PC-9 (cell line): Measurements from ENCODE around the gene MCRIP1. TPM values are rescaled to one million over a fixed set of nuclear protein-coding genes. Genes with fewer than 3 reads are reported as not detected.

Source experiments
- BruUV-seq: library from RNA; stranded (reverse); fragments of 400-500 nt; replicated peaks from 2 replicates; lab custom pipeline; 2021; lab: Mats Ljungman, UMichigan
- CTCF ChIA-PET: fragments of 300-600 bp; sonication (Branson Sonifier 250); formaldehyde crosslinking; loops from one replicate; lab custom pipeline; 2022; ENCODE audit warnings: antibody characterized with exemption; lab: Charles Lee
- POLR2A ChIA-PET: fragments of 300-600 bp; sonication (Branson Sonifier 250); formaldehyde crosslinking; loops from one replicate; lab custom pipeline; 2022; ENCODE audit warnings: antibody characterized with exemption; ENCODE audit not compliant: unreplicated experiment; lab: Charles Lee
- DNase-seq, 2 experiments: peaks; one replicate each; pipeline versions ENCODE4 v3.0.0 to v3.0.0-alpha.2; 2015 to 2022; ENCODE audit warnings: mixed read lengths in 1 of 2
- H2AFZ ChIP-seq: fragments of 200-600 bp; sonication (generic); 2 replicates; pipeline ENCODE4 v1.8.1; 2017; ENCODE audit warnings: antibody characterized with exemption
- H3F3A ChIP-seq: fragments of 200-600 bp; sonication (generic); 2 replicates; pipeline ENCODE4 v1.8.1; 2017; ENCODE audit warnings: antibody characterized with exemption, mild to moderate bottlenecking, low read depth; ENCODE audit not compliant: insufficient read depth
- H3K27ac ChIP-seq: fragments of 200-600 bp; sonication (generic); 2 replicates; pipeline ENCODE4 v1.6.1; 2016; ENCODE audit warnings: mixed run types
- H3K27me3 ChIP-seq: fragments of 200-600 bp; sonication (generic); 2 replicates; pipeline ENCODE4 v1.6.1; 2016; ENCODE audit warnings: low read depth, mixed run types; ENCODE audit not compliant: insufficient read depth
- H3K36me3 ChIP-seq: fragments of 200-600 bp; sonication (generic); 2 replicates; pipeline ENCODE4 v1.6.1; 2016; ENCODE audit warnings: low read depth, mixed run types
- H3K4me1 ChIP-seq: fragments of 200-600 bp; sonication (generic); replicated peaks from 2 replicates; pipeline ENCODE4 v1.6.1; 2016; ENCODE audit warnings: mixed run types; ENCODE audit not compliant: insufficient read depth
- H3K4me2 ChIP-seq: fragments of 200-600 bp; sonication (generic); 2 replicates; pipeline ENCODE4 v1.6.1; 2017; ENCODE audit warnings: mixed run types
- H3K4me3 ChIP-seq: fragments of 200-600 bp; sonication (generic); 2 replicates; pipeline ENCODE4 v1.6.1; 2016; ENCODE audit warnings: mixed run types
- H3K79me2 ChIP-seq: fragments of 200-600 bp; sonication (generic); 2 replicates; pipeline ENCODE4 v1.6.1; 2017; ENCODE audit warnings: low read depth, mixed run types
- H3K9me2 ChIP-seq: fragments of 200-600 bp; sonication (generic); 2 replicates; pipeline ENCODE4 v1.8.1; 2017; ENCODE audit warnings: mild to moderate bottlenecking; ENCODE audit not compliant: insufficient read depth
- H3K9me3 ChIP-seq: fragments of 200-600 bp; sonication (generic); 2 replicates; pipeline ENCODE4 v1.8.1; 2016; ENCODE audit warnings: low read depth; ENCODE audit not compliant: insufficient read depth
- H4K20me1 ChIP-seq: fragments of 200-600 bp; sonication (generic); 2 replicates; pipeline ENCODE4 v1.8.1; 2017; ENCODE audit not compliant: insufficient read depth
- EZH2 ChIP-seq: fragments of 200-600 bp; sonication (generic); IDR thresholded peaks from 2 replicates; pipeline ENCODE4 v1.8.0; 2017; ENCODE audit warnings: antibody characterized with exemption, low read depth
- intact Hi-C: fragments of 100-400 bp; cut with micrococcal nuclease; formaldehyde crosslinking; loops from one replicate; pipeline ENCODE4 v1.10.0; 2022; ENCODE audit not compliant: unreplicated experiment
- total RNA-seq: library from RNA; stranded (reverse); gene quantifications from 2 replicates; pipeline ENCODE4 v1.2.3, GENCODE V29; 2021
- TF ChIP-seq, protein P1 (sequence below): fragments of 200-600 bp; sonication (generic); conservative IDR thresholded peaks from 2 replicates; pipeline ENCODE4 v1.6.1; 2017; ENCODE audit warnings: mixed run types, antibody characterized with exemption, mild to moderate bottlenecking, moderate library complexity

Gene MCRIP1
- total RNA-seq, 1 experiment from 2014 or later: 53.8 TPM

DNA sequence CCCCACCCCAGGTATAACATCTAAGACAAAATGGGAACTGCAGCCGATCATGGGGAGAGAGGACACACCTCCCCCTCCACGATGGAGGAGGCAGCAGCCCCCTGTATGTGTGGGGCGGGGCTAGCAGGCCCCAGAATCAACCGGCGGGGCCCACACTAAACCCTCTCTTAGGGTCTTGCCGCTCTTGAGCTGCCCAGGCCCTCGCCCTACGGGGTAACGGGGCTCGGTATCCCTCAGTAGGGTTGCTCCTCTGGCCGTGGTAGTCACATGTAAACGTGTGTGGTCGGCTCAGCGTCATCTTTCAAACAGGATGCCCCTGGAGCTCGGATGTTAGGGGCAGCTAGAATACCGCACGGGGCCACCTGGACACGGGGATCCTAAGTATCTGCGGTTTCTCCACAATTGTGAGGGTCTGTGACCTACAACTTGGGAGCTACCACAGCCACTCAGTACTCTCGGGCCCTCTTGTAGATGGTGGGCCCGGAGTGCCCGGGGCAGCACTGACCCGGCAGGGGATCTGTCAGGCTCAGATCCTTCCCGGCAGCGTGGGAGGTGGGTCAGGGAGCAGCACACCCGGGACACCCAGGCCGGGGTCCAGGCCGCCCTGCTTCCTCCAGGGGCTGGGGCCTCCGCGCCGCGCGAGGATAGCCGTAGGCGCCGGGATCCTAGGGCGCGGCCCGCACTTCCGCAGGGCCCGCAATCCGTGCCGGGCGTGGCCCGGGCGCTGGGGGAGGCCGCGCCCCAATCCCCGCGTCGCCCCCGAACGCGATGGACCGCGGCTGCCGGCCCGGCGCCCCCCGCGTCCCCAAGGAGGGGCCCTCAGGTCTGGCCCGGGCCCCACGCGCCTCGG, 37.3 kb upstream of the MCRIP1 start:
- Histone ChIP-seq H3K79me2 (peaks cover 29% of the 10 kb centered on the region), H3K9me2 (no peaks in the 10 kb centered on the region), H3K9me3 (no peaks in the 10 kb centered on the region), H3K36me3 (no peaks in the 10 kb centered on the region), H3K4me1 (0 out of 2 replicates have a peak, but pooled peaks cover 14% of the 10 kb centered on the region), H3K4me3 (peak overlapping the region; percentile 67), H4K20me1 (peaks cover 19% of the 10 kb centered on the region), H2AFZ (no peak overlapping the region), H3K27ac (peak overlapping the region; percentile 59), H3F3A (peaks cover 65% of the 10 kb centered on the region), H3K27me3 (no peaks in the 10 kb centered on the region), H3K4me2 (peak overlapping the region; percentile 80)
- intact Hi-C loops: loop anchor here (2.0 kb wide), 1 partner anchor 152 kb away; the partner anchor contains the start of genes CENPX and LRRC45
- TF ChIP-seq EZH2: no peak
- TF ChIP-seq, protein P1, sequence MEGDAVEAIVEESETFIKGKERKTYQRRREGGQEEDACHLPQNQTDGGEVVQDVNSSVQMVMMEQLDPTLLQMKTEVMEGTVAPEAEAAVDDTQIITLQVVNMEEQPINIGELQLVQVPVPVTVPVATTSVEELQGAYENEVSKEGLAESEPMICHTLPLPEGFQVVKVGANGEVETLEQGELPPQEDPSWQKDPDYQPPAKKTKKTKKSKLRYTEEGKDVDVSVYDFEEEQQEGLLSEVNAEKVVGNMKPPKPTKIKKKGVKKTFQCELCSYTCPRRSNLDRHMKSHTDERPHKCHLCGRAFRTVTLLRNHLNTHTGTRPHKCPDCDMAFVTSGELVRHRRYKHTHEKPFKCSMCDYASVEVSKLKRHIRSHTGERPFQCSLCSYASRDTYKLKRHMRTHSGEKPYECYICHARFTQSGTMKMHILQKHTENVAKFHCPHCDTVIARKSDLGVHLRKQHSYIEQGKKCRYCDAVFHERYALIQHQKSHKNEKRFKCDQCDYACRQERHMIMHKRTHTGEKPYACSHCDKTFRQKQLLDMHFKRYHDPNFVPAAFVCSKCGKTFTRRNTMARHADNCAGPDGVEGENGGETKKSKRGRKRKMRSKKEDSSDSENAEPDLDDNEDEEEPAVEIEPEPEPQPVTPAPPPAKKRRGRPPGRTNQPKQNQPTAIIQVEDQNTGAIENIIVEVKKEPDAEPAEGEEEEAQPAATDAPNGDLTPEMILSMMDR: no peak
- BruUV-seq: no TSS peak
- CTCF ChIA-PET: interaction anchor here (0.8 kb wide), 1 partner anchor 59 kb away, joined by 3 read pairs; no protein-coding TSS in a partner anchor
- peak in 1 of 2 experiments; percentile 46 for DNase-seq
- POLR2A ChIA-PET: interaction anchor here (0.5 to 0.6 kb wide), 2 partner anchors 14 to 510 kb away, joined by 11 to 12 read pairs; no protein-coding TSS in a partner anchor

DNA sequence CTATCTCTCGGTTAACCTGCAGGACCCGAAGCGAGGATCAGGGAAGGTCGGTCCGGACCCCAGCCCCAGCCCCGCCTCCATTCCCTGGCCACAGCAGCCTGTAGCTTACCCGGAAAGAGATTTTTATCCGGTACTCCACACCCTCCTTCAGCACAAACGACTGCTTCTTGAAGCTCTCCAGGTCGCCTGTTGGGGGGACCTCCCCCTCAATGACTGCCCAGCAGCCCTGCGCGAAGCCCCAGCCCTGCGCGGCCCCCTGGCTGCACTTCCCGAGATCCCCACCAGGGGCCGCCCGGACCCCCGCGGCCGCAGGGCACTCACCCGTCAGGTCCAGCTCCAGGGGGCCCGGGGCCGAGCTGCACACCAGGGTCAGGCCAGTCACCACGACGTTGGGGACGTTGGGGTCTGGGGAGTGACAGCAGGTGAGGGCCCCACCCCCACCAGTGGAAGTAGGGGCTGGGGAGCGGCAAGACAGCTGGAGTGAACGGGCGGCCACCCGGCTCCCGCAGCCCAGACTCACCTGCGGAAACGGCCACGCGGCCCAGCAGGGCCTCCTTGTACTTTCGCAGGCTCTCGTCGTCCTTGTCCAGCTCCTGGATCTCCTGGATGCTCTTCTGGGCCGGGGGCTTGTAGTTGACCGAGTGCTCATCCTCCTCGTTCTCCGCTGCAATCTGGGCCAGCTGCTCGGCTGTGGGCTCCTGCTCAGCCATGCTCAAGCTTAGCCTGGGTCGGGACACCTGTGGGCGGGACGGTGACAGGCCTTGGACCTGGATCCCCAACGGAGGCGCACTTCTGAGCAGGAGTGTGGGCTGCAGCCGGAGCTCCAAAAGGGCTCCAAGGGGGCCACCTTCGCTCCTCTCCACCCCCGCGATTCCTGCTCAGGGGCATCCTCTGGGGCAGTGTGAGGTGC, 36.4 kb upstream of the MCRIP1 start:
- H3K27me3 ChIP-seq: no peaks in the 10 kb centered on the region
- peak overlapping the region; percentile 67 for H3K4me3 ChIP-seq
- 0 out of 2 replicates have a peak, but pooled peaks cover 14% of the 10 kb centered on the region for H3K4me1 ChIP-seq
- ChIA-PET CTCF (interaction anchor here (0.6 to 0.8 kb wide), 2 partner anchors 54 to 60 kb away, joined by 3 to 4 read pairs; no protein-coding TSS in a partner anchor), POLR2A (interaction anchor here (0.6 to 1.2 kb wide), 2 partner anchors 8 to 14 kb away, joined by 3 to 12 read pairs; no protein-coding TSS in a partner anchor)
- intact Hi-C loops: loop anchor here (2.0 to 5.0 kb wide), 2 partner anchors 58 to 153 kb away; partner anchors contain the start of genes CENPX, LRRC45 and MAFG
- H3K36me3 ChIP-seq: no peaks in the 10 kb centered on the region
- H3K79me2 ChIP-seq: peaks cover 33% of the 10 kb centered on the region
- no peaks in the 10 kb centered on the region for H3K9me3 ChIP-seq
- H3K9me2 ChIP-seq: no peaks in the 10 kb centered on the region
- DNase-seq: peak in 1 of 2 experiments; percentile 58
- peaks cover 28% of the 10 kb centered on the region for H4K20me1 ChIP-seq
- no peak overlapping the region for H2AFZ ChIP-seq
- H3K4me2 ChIP-seq: peak overlapping the region; percentile 80
- TF ChIP-seq, protein P1: peak; percentile 69
- TF ChIP-seq EZH2: no peak
- BruUV-seq: no TSS peak
- peak overlapping the region; percentile 59; the same call in 1 of the 2 replicates for H3K27ac ChIP-seq
- H3F3A ChIP-seq: peaks cover 70% of the 10 kb centered on the region
